HT1080 (cell line): Measurements from ENCODE around the gene HOXD3. TPM values are rescaled to one million over a fixed set of nuclear protein-coding genes. Genes with fewer than 3 reads are reported as not detected.

Experiments
- DNase-seq: peaks from one replicate; pipeline ENCODE4 v3.0.0-alpha.2; 2015; ENCODE audit warnings: low read depth
- total RNA-seq: library from RNA; depleted of rRNA; stranded (reverse); fragments of >200 nt; shearing (Covaris generic); gene quantifications from 2 replicates; pipeline ENCODE4 v1.2.3, GENCODE V29; 2014

The HOXD3 gene
- total RNA-seq, 1 experiment from 2014 or later, result not detected

DNA sequence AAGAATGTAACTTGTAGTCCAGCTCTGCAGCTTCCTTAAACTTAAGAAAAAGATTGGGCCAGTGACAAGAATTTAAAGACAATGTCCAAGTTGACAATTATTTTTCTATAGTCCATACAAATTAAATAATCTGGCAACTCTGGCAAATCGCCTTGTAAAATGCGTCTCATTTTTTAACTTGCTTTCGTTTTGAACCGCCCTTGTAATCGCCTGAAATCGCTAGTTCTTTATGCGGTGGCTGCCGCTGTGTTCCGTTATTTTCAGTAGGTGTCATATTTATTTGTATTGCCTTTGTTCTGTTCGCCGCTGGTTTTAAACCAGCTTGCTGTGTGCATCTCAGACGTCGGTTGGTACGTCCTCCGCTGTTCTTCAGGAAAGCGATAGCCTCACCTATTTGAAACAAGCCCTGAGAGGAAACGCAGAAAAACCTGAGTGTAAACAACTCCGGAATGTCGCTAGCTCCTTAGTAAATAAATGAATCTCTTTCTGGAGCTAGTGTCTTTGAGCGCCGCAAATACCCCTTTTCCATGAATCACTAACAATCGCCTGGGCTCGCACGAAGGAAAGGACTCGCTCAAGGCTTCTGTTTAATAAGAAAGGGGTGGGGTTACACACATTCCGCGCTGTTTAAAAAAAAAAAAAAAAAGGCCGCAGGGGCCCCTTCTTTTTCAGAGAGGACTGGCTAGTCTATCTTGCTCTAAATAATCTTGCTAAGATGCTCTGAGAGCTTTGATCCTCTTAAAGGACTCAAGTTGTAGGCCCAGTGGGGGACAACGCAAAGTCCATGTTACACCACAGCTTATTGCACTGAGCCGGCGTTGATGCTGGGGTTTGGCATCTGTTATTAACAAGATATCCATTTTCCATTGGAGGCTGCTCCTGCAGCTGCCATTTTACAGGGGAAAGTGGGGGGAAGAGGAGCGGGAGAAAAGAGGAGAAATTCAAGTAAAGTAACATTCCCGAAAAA lies 24.6 kb upstream of the HOXD3 start:
- DNase-seq, result no peak

DNA sequence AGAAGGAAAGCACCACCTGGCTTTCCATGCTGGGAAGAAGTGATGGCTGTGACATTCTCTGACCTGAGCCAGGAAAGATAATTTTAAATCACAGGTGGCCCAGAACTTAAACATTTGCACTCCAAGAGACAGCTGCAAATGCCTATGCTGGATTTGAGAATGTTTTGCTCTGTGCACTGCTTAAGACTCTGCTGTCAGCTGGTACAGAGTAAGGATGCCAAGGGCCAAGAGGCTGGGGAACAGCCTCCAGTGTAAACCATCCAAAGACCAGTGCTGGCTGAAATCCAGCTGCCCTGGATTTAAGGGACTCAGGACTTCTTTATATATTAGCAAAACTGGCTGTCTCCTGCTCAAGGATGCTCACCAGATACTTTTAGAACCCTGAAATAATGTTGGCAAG lies 23.7 kb upstream of the HOXD3 start:
- DNase-seq, result no peak

DNA sequence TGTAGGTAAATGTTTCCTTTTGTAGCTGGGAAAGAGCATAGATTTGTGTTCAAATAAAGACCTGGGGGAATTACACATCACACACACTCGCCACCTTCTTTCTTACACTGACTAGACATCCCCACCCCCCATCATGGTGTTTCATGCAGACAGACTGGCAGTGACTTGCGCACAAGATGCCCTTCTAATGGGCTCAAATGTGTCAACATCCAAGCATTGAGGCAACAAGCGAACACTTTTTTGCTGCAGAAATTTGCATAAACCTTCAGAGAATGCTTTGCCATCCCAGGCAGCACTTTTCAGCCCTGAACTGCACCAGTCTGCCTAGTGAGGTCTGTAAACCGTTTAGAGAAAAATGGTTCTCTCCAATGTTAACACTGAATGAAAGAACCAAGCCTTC lies 23.1 kb upstream of the HOXD3 start:
- no peak for DNase-seq

DNA sequence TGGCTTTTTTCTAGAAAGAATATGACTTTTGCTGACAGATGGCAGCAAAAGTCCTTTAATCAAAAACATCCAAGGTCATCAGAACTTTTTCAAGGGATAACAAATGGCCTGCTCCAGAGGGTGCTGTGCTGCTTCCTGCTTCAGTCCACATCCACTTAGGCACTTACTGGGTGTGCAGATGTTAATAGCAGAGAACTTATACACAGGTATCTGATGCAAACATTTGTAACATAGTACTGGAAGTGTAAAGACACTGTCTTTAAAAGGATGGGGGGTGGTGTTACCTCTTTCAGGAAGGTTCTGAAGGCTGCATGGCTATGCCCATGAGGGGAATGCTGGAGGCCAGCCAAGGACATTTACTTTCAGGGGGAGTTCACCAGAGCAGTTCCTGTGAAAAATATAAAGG lies 22.1 kb upstream of the HOXD3 start:
- DNase-seq, result peak; percentile 49

DNA sequence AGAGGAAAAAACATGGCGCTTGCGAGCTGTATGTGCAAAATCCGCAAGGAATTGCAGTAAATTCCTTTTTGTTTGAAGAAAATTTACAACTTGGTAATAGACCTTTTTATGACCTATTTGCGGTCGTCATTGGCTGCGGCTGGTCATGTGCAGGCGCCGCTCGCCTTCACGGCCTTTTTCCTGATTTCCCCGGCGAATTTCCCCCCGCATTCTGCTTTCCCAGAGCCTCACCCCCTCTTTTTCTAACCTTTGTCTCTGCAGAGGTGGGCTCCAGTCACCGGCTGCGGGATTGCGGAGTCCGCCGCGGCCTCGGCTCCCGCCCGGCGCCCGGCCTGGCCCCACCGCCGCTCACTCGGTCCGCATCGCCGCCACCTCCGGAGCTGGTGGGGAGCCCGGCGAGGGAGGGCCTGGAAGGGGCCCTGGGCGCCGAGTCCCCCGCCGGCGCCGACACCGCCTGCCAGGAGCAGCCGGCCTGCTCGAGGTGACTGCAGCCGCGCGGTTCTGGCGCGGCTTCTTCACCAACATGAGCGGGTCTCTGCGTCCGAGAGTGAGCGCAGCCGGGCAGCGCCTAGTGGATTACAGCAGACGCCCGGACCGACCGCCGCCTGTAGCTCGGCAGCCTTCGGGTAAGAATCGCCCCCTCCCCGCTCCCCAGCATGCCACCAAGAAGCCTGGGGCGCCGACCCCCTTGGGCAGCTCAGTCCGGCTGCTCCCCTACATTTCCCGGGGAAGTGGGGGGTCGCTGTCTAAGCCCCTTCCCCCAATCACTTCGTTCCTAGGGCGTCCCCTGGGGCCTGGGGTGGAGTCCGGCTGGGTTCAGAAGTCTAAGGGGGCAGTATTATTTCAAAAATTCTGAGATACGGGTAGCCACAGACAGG lies 20.5 kb upstream of the HOXD3 start:
- no peak for DNase-seq

DNA sequence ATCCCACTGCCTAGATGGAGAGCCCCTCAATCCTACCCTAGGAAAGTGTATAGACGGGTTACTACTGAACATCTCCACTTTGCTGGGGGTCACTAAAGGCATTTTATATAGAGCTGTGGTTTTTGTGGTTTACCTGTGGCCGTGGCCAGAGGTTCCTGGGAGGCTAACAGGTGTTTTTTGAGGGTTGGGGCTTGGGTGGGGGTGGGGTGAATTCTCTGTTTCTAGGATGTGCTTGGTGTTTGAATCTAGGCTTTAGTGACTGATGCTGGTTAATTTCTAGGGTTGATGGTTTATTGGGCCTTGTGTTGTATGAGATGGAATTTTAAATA lies 19.9 kb upstream of the HOXD3 start:
- no peak for DNase-seq

DNA sequence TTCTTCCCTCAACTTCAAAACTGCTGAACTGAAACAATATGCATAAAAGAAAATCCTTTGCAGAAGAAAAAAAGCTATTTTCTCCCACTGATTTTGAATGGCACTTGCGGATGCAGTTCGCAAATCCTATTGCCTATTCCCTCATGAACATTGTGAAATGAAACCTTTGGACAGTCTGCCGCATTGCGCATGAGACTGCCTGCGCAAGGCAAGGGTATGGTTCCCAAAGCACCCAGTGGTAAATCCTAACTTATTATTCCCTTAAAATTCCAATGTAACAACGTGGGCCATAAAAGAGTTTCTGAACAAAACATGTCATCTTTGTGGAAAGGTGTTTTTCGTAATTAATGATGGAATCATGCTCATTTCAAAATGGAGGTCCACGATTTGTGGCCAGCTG lies 19.2 kb upstream of the HOXD3 start:
- no peak for DNase-seq

DNA sequence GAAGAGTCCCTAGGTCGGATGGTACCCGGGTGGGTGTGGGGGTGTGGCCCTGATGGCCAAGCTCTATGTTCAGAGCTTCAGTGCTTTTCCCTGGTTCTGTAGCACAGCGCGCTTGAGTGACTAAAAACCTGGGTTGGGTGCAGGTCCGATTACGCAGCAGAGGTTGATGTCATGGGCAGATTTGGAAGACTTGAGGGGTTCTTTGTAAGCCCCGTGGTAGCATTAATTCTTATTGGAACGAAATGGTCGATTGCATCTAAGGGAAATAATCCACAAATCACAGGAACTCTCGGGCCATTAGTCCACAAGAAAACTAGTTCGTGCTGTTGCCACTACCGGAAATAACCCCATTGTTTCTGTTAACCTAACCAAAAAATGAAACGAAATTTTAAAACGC lies 18.6 kb upstream of the HOXD3 start:
- no peak for DNase-seq

DNA sequence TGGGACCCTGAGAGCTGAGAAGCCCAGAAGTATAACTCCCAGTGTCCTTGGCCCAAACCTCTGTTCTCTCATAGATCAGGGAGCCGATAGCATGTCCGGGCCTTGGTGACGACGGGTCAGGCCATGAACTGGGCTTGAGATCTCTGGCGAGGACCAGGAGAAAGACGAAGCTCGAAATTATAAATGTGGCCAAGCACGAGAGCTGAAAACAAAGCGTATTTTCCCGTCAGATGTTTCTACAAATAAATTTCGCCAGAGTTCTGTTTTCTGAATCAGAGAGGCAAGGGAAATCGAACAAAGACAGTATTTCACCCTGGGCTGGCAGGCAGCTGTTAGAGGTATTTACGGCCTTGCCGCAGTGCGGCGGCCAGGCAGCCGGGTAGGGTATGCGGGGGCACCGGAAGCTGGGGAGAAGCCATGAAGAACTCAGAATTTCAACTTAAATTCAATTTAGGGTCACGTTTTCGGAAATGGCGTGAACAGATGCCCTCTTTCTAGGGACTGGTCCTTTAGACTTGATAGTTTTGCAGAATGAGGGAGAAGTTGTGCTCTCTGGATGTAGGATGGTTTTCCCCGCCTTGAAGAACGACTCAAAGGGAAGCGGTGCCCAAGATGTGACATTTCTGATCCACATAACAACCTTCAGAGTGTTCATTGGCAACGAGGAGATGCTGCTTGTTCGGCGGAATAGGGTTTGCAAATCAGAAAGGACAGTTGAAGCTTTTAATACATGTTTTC lies 18.0 kb upstream of the HOXD3 start:
- DNase-seq, result no peak

DNA sequence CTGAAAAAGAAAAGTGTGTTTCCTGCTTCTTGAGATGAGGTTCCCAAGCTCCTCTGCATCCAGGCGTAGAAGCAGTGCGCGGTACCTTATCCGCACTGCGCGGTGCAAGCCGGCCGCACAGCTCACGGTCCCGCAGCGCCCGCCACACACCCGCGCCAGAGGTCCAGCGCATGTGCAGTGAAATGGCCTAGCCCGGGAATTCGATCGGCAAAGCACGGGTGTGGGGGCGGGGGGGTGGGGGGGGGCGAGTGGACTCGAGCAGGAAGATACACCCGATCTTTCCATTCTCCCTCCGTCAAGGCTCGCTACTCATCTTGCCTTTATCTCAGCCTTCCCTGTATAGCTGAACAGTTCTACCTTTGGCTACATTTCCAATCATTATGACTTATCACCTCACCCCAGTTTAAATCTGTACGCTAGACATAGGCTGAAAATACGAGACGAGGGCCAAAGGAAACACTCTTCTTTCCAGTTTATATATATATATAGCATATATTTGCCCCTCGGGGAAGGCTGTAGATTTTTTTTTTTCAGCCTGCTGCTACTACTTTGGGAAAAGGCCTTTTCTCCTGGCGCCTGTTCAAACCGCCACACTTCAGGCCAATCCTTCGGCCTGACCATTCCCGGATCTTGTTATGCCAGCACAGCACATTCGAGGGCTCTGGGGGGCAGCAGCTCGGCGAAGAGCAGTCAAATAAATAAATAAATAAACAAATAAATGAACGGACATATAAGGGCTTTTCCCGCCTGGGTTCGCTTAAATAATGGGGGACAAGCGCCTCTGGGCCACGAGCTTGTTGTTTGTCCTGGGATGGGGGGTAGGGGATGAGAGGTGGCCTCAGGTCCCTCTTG lies 17.2 kb upstream of the HOXD3 start:
- DNase-seq, result no peak

DNA sequence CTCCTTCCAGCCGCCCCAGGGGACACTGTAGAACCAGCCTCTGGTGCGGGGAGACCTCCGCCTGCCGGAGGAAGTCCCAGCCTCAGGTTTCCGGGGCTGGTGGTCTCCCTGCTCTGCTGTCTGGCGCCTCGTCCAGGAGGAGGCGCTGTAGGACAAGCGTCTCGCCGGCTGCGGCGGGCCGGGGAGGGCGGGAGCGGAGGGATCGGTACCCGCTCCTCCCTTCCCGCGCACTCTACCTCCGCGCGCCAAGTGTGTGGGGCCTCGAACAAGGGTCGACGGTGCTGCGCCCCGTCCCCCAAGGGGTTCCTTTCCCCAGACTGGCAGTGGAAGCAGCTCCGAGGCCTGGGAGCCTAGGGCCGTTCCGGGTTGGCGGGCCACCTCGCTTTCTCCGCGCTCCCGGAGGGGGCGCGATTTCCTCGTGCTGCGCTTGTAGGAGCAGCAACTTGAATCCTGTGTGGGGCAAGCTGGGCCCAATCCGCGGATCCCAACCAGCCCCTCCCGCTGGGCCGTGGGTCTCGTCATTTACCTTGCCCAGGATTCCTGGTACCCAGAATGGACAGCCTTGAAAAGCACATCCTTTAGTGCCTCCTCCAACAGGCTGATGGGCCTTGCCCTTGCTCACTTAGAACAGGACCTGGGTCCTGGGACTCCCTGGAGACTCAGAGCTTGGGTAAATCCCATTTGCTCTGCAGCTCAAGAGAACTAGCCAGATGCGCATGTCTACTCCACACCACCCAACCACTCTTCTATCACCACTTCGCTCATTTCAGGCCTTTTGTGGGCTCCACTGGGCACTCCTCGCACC lies 16.4 kb upstream of the HOXD3 start:
- peak; percentile 75 for DNase-seq

DNA sequence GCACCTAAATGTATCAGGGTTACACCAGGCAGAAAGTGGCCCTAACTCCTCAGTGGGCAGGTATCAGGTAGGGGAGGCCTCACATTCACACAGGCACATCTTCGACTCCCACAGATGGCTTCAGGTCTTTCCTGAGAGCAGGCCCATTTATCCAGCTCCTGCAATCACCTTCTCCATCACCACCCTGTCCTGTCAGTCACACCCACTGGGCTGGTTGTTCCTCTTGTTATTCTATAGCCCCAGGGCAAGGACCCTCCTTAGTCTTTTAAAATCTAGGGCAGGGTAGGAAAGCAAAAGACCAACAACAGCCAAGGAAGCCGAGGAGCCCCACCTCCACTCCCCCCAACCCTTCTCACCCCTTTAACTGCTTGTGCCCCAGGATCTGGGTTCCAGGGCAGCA lies 14.8 kb upstream of the HOXD3 start:
- DNase-seq, result no peak

DNA sequence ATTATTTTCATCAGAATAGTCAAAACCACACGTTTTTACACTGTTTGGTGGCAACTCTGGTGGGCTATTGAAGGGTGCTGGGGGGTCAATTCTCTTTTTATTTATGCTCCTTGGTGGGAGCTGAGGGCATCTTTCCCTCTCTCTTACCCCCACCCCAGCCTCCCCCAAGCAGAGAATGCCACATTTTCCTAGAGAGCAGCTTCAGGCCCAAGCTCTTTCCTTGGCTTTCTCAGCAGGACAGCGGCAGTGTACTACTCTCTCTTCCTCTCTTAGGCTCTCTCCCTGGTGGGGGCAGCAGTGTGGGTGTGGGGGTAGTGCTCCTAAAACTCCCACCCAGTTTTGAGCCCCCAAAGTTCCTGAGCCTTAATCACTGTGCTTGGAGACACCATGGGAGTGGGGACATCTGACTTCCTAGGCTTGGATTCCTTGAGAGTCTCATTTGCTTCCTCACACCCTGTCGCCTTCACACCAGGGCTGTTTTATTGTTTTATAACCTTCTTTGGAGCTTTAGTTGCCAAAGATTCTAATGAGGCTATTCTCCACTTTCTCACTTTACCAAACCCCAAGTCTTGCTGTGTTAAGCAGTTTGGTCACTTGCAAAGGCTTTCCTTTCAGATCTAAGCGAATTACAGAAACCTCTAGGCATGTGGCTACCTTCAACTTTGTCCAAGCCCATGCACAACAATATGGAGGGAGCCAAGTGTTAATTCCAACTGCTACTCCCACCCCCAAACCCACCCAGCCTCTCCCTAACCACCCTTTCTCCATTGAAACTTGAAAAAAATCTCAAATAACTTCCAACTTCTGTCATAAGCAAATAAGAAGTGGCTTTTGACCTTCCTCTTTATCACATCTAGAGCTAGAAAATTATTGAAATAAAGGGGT lies 11.8 kb upstream of the HOXD3 start:
- DNase-seq, result no peak

DNA sequence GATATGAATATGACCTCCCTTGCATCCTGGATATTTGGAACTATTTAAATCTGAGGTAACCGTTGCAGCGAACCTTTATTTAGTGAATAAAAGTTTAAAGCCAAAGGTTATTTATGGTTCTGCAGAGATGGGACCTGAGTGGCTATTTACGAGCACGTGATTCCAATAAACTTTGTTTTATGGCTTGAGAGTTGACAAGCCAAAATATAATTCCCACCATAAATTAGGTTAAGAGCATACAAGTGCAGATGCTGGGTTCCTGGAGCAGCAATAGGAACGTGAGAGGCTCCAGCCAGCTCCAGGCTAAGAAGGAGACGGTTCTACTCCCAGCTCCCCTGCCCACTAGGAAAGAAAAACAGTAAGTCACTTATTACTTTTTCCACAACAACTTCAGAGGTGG lies 11.0 kb upstream of the HOXD3 start:
- DNase-seq, result no peak

DNA sequence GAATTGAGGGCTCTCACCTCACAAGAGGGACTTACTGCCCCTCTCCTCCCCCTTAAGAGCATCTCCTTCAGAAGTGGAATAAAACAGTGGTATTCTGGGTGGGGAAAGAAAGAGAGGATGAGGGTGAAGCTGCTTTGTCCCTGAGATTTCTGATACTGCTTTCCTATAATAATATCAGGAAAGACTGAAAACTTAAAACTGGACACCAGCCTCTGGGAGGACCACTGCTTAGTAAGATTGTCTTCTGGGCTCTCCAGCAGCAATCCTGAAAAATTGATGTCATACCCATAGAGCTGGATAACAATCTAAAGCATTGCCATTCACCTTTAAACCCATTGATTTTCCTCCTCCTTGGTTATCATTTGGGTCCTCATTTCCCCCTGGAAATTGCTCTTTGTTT lies 10.5 kb upstream of the HOXD3 start:
- DNase-seq, result no peak

DNA sequence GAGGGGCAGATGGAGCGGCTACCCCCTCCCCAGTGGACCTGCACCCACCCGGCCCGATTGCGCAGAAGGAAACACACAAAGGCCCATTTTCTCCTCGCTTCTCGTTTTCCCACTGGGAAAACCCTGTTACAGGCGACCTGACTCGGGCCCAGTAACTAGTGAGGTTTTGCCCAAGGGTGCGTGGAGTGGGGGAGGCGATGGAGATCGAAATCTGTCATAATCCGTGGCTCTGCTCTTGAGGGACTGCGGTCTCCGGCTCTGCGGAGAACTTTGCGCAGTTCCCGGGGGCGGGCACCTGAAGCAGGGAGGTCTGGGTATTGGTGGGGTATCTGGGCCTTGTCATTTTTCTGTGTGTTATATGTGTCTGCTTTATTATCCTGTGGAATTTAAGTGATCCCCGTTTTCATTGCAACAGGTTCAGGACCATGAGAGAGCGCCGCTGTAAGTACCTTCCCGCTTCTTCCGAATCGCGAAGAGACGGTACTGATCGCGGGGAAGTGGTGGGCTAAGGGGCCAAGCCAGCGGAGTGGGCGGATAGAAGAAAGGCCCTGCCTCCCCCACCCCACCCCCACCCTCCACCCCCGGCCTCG lies 9.8 kb upstream of the HOXD3 start:
- DNase-seq, result no peak

DNA sequence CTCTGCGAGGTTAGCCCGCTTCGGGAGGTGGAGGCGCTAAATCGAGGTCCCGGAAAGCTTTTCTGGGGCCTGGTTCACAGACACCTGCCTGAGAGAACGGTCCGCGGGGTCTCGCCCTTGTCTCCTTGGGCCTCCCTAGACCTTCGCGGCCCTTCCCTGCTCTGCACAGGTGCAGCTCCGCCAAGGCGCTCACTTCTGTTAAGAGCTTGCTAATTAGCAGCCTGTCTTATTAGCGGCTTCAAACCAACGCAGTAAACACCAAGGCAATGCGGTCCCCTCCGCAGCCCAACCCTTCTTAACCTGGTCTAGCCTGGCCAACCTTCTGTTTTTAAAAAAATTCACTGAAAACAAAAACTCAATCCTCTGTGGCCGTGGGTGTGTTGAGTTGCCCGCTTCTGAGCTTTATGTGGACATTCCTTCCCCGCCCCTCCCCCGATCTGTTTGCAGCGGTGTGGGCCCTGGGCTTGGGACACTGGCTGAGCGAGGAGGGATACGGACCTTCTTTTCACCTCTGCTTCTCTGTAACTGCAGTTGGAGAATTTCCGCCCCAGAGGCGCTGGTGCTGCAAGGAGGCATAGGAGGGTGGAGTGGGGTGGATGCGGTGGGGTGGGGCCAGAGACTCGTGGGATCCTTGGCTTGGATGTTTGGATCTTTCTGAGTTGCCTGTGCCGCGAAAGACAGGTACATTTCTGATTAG lies 9.2 kb upstream of the HOXD3 start:
- no peak for DNase-seq
